GM21526 (cell line): ENCODE measurements around the gene RELT.

ENCODE experiments used
- ATAC-seq: cut with Tn5 transposase; IDR thresholded peaks from one replicate; pipeline ENCODE4 v1.9.1; 2021; ENCODE audit warnings: moderate library complexity; ENCODE audit not compliant: unreplicated experiment, low FRiP score

Gene RELT

DNA sequence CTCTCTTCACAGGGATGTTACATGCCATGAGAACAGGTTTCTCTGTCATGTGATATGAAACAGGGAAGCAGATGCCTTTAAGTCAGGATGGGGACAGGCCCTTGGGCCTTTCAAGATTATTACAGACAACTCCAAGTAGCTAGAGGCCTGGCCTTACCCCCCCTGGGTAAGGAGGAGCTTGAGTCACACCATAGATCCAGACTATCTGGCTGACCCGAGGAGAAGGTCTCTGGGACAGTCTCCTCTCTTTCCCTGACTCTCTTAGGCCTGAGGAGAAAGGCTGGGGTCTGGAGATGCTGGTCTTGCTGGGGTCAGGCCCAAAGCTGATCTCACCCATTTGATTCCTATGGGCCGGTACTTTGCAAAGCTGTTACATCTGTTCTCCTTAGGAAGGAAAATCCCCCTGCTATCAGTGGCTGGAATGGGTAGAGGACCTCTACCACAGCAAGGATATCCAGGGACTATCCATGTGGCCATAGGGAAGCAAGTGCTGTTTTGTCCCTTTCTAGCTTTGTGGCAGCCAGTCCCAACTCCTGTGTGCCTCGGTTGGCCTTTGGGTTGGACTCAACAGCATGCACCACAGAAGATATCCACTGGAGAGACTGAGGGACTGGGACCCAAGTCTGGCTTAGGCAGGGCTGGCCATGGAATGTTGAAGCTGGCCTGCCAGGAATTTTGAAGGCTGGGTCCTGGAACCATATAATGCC lies 25.2 kb downstream of the RELT start:
- no peak for ATAC-seq

DNA sequence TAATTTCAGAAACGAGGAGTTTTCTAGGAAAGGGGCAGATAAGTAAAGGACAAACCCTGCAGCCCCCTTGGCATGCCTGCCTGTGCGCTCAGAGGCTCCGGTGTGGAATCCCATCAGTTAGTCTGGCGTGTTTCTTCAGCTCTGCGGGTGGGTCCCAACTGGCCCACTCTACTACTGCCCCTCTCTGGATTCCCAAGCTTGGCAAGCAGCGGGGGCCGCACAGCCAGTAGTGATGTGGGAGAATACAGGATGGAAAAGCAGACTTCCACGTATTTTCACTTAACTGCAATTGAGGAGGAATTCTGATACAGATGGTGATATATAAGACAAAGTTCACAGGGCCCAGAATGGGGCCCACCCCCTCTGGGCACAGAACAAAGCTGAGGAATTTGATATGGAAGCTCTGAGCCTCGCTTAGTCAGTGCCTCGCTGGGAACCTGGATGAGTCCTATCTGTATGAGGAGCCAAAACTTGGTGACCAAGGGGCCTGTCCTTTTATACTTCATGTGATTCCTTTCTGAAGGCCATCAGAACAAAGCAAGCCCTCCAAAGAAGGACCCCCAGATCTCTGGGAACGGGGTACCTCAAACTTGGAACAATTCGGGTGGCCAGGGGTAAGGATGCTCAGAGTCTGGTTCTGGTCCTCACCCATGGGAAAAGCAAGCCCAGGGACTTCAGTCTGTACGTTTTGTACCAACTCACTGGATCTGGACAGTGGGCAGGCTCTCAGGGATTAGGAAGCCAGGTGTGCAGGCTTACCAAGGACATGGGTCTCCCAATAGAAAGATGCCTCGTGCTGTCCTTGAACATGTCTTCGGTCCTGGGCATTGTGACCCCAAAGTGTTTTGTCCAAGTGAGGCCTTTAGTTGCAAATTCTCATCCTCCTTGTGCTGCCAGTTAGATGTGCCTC lies 26.0 kb downstream of the RELT start:
- no peak for ATAC-seq

DNA sequence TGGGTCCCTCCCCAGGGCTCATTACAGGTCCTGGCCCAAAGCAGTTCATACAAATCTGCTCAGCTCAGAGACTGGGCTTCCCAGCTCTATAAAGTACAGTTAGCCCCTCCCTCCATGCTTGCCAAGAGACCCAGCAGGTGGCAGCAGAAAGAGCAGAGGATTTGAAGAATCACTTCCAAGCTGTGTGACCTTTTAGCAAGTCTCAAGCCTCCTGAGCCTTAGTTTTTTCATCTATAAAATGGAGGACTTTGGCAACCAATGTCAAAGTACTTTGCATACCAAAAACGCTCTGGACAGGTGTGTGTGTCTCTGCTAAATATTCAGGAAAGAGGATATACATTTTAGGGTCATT lies 26.6 kb downstream of the RELT start:
- ATAC-seq: no peak

DNA sequence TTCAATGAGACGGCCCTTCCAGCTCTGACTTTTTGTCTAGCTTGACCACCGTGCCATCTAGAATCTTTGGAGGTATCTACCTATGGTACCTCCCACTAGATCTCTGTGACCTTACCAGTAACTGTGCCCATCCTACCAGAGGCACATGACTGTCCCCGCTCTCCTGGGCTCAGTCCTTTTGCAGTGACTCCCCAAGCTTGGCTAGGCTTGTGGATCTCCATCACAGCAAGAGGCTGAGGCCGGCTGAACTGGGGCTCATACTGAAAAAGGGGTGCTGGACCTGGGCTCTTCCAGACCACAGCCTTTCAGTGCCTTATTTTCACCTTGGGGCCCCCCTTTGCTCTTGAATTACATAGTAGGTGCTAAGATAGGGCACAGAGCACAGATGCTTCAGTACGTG lies 27.3 kb downstream of the RELT start:
- no peak for ATAC-seq

- ATAC-seq: no peak
These were observed 27.8 kb downstream of the RELT start for GRCh38 chr11:73404048-73404447.

DNA sequence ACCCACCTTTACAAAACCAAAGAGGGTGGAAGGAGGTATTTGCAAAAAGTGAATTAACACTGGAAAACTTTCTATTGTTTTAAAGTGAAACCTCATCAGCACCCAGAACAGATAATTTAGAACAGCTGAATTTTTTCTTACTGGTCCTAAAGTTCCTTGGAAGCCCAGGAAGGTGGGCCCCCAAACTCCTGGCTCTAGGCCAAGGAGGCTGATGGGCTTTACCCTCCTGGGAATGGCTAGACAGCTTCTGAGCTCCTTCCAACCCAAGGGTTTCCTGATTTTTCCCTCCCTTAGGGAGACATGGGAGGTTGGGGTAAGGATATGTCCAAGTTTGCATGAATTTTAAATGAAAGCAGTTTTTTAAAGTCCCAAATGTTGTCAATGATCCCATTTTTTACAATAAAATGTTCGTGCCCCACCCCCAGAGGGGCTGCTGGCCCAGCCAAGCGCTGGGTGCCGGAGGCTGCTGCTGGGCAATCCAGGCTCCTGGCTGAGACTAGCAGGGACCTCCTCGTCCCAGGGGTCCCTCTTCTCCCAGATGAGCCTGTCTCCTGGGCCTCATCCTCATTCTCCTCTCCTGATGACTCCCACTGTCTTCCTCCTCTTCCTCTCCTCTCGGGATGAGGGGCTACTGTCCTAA lies 28.4 kb downstream of the RELT start:
- ATAC-seq: no peak

DNA sequence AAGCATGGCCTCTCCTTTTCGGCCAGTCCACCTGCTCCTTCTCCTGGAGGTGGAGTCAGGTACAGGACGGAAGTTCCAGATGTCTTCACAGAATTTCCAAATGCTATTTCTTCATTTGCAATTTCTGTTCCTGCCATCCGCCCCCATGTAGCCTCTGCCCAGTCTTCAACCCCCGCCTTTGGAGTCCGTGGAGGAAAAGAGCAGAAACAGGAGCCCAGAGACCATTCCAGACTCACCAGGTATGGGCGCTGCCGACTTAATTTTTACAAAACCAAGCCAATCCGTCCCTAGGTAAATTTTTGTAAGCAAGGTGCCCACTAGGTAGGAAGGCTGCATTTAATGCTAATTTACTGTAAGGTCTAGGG lies 28.9 kb downstream of the RELT start:
- no peak for ATAC-seq

- ATAC-seq: no peak
These were observed 29.9 kb downstream of the RELT start for GRCh38 chr11:73406131-73406530.

GRCh38 chr11:73406619-73407018 lies 30.4 kb downstream of the RELT start:
- ATAC-seq: no peak

- no peak for ATAC-seq
These were observed 33.2 kb downstream of the RELT start for GRCh38 chr11:73409431-73409830.

- no peak for ATAC-seq
These were observed 34.4 kb downstream of the RELT start for GRCh38 chr11:73410627-73411026.

DNA sequence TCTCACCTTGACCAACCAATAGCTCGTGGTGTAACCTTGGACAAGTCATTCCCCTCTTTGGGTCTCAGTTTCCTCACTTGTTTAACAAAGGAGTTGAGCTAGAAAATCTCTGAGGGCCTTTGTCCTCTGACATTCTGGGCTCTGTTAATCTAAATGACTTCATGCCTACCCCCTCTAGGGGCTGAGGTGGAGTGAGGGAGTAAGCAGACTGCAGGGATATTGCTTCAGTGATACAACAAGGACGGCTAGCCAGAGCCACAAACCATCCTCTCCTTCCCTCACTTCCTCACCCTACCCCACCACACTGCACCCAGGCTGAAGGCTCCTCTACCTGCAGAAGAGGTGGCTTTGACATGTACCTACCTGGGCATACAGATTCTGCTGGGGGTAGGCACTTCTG lies 34.8 kb downstream of the RELT start:
- ATAC-seq: no peak

DNA sequence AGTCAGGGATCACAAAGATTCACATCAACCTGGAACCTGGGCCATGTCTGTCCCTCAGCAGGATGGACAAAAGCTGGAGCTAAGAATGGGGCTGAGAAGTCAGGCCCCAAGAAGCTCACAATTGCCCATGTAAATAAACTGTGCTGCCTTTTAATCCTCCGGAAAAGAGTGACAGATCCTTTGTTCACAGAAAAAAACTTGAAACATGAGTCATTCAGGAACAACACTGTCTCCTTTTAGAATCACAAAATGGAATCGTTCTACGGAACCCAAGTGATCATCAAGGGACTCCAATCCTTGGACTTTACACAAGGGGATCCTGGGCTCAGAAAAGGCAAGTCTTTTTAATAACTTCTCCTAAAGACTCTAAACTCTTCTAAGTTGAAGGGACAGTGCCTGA lies 36.1 kb downstream of the RELT start:
- ATAC-seq: no peak

DNA sequence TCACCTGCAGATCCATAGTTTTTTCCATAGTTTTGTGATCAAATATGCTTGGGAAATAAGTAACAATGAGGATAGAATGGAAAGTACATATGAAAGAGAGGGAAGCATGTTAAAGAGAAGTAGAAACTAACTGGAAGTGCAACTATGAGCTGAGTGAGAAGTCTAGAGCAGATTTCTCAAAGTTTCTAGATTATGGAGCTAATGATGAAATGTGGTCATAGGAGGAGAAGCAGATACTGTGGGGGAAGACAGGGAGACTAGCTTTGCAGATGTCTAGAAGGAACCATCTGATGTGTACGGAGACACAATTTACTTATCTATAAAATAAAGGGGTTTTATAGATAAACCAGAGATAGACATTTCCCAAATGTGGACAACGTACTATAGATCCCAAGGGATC lies 37.1 kb downstream of the RELT start:
- ATAC-seq: no peak

DNA sequence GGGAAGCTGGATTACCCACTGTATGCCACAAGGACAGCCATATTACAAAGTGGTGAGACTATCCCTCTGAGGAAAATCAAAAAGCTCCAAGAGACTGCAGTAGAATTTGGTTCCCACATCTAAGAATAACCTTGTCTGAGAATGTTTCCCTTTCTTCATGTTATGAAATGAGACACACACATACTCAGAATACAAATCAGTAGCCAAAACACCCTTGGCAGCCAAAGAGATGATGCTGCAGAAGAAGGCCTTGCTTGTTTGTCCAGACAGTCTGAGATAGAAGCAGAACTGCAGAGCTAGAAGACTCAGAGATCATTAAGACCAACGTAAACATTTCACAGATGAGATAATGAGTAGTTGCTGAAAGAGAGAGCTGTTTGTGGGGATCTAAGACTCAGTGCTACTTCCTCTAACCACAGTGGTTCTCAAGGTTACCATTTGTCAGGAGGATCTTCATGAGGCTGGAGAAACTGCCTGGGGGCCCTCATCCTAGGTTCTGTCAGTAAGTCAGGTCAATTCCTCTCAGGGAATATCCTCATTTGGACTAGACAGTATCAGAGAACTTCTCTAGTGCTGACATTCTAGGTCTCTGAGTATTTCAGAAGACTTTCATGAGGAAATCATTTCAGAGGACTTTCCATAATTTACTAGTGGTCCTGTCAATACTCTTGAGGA lies 38.9 kb downstream of the RELT start:
- no peak for ATAC-seq

DNA sequence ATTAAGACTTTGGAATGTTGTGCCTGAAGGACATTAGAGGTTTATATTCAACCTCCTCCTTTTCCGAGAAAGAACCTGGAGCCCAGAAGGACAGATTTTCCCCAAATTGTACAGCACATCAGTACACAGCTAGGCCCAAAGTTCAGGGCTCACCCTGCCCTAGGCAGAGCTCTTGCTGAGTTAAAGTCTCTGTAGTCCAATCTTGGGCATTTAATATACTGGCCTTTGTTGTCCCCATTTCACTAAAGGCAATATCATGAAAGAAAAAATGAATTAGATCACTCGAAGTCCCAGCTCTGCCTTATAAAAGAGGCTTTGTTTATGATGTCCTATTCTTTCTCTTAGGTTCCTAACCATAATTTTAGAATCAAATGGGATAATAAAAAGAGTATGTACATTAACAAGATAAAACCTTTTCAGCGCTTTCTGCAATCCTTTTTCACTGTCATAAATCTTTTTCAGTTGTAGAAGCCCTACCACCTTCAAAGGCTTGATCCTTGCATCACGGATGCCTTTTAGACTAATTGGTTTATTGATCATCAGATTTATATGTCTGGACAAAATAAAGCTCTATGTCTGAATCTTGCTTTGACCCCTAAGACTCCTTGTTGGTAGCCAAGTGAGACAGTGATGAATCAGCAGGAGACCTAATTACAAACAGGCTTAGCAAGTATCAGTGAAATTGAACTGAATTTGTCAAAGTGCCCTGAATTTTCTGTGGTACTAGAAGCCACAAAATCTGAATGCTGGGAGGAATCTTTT lies 39.8 kb downstream of the RELT start:
- ATAC-seq: no peak

DNA sequence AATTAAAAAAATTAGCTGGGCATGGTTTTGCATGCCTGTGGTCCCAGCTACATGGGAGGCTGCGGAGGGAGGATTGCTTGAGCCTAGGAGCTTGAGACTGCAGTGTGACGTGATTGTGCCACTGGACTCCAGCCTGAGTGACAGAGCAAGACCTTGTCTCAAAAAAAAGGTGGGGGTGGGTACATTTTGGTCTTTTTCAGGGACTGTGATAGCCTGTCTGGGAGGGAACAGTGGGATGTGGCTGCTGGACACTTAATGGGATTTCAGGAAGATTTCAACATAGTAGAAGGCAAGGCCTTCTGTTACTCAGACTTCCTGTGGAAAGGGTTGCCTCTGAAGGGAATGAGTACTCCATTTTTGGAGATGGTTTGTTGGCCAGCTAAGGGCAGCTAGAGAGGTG lies 40.6 kb downstream of the RELT start:
- ATAC-seq: no peak

GRCh38 chr11:73420136-73420535 lies 43.9 kb downstream of the RELT start:
- ATAC-seq: no peak

GRCh38 chr11:73422886-73423285 lies 46.7 kb downstream of the RELT start:
- ATAC-seq: no peak

DNA sequence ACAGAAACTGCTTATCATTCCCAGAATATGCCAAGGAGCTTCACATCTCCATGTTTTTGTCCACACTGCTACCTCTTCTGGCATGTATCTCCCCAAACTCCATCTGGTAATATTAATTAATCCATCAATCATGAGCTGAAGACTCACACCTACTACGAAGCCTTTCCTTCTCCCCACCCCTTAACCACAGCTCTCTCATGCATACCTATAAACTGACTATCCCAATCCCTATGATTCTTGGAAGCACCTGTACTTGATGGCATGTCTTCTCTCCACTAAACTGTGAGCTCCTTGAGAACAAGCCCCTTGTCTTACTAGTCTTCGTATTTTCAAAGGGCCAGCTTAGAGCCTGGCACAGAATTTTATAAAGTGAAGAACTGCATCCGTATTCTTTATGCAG lies 47.3 kb downstream of the RELT start:
- no peak for ATAC-seq
